HEK293 (cell line): ENCODE measurements around the gene G2E3.

Experiments used
- CTCF ChIA-PET: fragments of 350-600 bp; formaldehyde crosslinking; extraction: SDS; loops from one replicate; lab custom pipeline; 2021; ENCODE audit warnings: antibody characterized with exemption; lab: Yijun Ruan, JAX
- POLR2A ChIA-PET: fragments of 300-600 bp; formaldehyde crosslinking; extraction: SDS; loops from one replicate; lab custom pipeline; 2020; ENCODE audit warnings: antibody characterized with exemption, inconsistent platforms; lab: Yijun Ruan, JAX
- H3K27ac ChIP-seq: fragments of 200-500 bp; sonication (Bioruptor generic); 2 replicates; pipeline ENCODE4 v1.5.1; 2014; ENCODE audit warnings: low read depth, low read length, control low read depth, inconsistent platforms; ENCODE audit errors: extremely low read depth
- H3K36me3 ChIP-seq, 2 experiments: fragments of 200-500 bp in 1 of 2; sonication (Bioruptor generic) in 1 of 2; 1 replicate in 1 of 2; 2 replicates in 1 of 2; pipeline ENCODE4 v1.5.1; 2014 to 2017; ENCODE audit warnings: inconsistent platforms in 2 of 2, low read length in 2 of 2; ENCODE audit not compliant: control insufficient read depth in 2 of 2, insufficient read depth in 1 of 2
- H3K4me1 ChIP-seq: fragments of 200-500 bp; sonication (Bioruptor generic); 2 replicates; pipeline ENCODE4 v1.5.1; 2014; ENCODE audit warnings: mild to moderate bottlenecking, low read length, inconsistent platforms; ENCODE audit not compliant: control insufficient read depth, insufficient read depth
- H3K4me3 ChIP-seq: 2 replicates; pipeline ENCODE4 v1.5.1; 2011; ENCODE audit warnings: low read depth, mild to moderate bottlenecking, control low read depth, low read length, moderate library complexity
- H3K9me3 ChIP-seq: fragments of 200-500 bp; sonication (Bioruptor generic); 2 replicates; pipeline ENCODE4 v1.5.1; 2014; ENCODE audit warnings: low read depth, low read length, inconsistent platforms; ENCODE audit not compliant: control insufficient read depth, insufficient read depth
- EGR2 ChIP-seq: fragments of 450-650 bp; formaldehyde crosslinking; IDR thresholded peaks from 2 replicates; pipeline ENCODE4 v1.5.1; 2016; ENCODE audit warnings: low read depth, missing biosample characterization, missing genetic modification characterization
- HOXA7 ChIP-seq: sonication (generic); formaldehyde crosslinking; IDR thresholded peaks from 2 replicates; pipeline ENCODE4 v1.8.1; 2022; ENCODE audit warnings: missing genetic modification reagents, borderline replicate concordance
- KLF8 ChIP-seq: fragments of 450-650 bp; formaldehyde crosslinking; IDR thresholded peaks from 2 replicates; pipeline ENCODE4 v1.5.1; 2016; ENCODE audit warnings: missing biosample characterization, missing genetic modification characterization
- PRDM6 ChIP-seq: fragments of 450-650 bp; formaldehyde crosslinking; IDR thresholded peaks from 2 replicates; pipeline ENCODE4 v1.5.1; 2017; ENCODE audit warnings: missing biosample characterization, missing genetic modification characterization
- TSHZ1 ChIP-seq: fragments of 450-650 bp; formaldehyde crosslinking; IDR thresholded peaks from 2 replicates; pipeline ENCODE4 v1.5.1; 2016; ENCODE audit warnings: missing biosample characterization, missing genetic modification characterization, borderline replicate concordance
- ZFHX2 ChIP-seq: fragments of 450-650 bp; formaldehyde crosslinking; conservative IDR thresholded peaks from 2 replicates; pipeline ENCODE4 v1.5.1; 2016; ENCODE audit warnings: missing biosample characterization, missing genetic modification characterization
- ZNF155 ChIP-seq: fragments of 450-650 bp; formaldehyde crosslinking; IDR thresholded peaks from 2 replicates; pipeline ENCODE4 v1.5.1; 2016; ENCODE audit warnings: missing biosample characterization, missing genetic modification characterization
- ZNF211 ChIP-seq: fragments of 450-650 bp; formaldehyde crosslinking; IDR thresholded peaks from 2 replicates; pipeline ENCODE4 v1.5.1; 2016; ENCODE audit warnings: low read depth, missing biosample characterization, missing genetic modification characterization
- ZNF266 ChIP-seq: fragments of 450-650 bp; formaldehyde crosslinking; IDR thresholded peaks from 2 replicates; pipeline ENCODE4 v1.5.1; 2016; ENCODE audit warnings: missing biosample characterization, missing genetic modification characterization, low read depth
- ZNF324 ChIP-seq: fragments of 450-650 bp; formaldehyde crosslinking; IDR thresholded peaks from 2 replicates; pipeline ENCODE4 v1.5.1; 2016; ENCODE audit warnings: missing biosample characterization, missing genetic modification characterization
- ZNF639 ChIP-seq: fragments of 450-650 bp; formaldehyde crosslinking; IDR thresholded peaks from 2 replicates; pipeline ENCODE4 v1.5.1; 2016; ENCODE audit warnings: missing biosample characterization, missing genetic modification characterization
- ZNF658 ChIP-seq: fragments of 450-650 bp; formaldehyde crosslinking; IDR thresholded peaks from 2 replicates; pipeline ENCODE4; 2016; ENCODE audit warnings: missing biosample characterization, missing genetic modification characterization
- ZXDB ChIP-seq: fragments of 450-650 bp; formaldehyde crosslinking; IDR thresholded peaks from 2 replicates; pipeline ENCODE4 v1.5.1; 2016; ENCODE audit warnings: missing biosample characterization, missing genetic modification characterization
- TF ChIP-seq, protein P1 (sequence below): fragments of 450-650 bp; formaldehyde crosslinking; IDR thresholded peaks from 2 replicates; pipeline ENCODE4 v1.5.1; 2016; ENCODE audit warnings: missing biosample characterization, missing genetic modification characterization
- TF ChIP-seq, protein P2 (sequence below): fragments of 450-650 bp; formaldehyde crosslinking; IDR thresholded peaks from 2 replicates; pipeline ENCODE4 v1.5.1; 2016; ENCODE audit warnings: missing biosample characterization, missing genetic modification characterization

G2E3 gene

DNA sequence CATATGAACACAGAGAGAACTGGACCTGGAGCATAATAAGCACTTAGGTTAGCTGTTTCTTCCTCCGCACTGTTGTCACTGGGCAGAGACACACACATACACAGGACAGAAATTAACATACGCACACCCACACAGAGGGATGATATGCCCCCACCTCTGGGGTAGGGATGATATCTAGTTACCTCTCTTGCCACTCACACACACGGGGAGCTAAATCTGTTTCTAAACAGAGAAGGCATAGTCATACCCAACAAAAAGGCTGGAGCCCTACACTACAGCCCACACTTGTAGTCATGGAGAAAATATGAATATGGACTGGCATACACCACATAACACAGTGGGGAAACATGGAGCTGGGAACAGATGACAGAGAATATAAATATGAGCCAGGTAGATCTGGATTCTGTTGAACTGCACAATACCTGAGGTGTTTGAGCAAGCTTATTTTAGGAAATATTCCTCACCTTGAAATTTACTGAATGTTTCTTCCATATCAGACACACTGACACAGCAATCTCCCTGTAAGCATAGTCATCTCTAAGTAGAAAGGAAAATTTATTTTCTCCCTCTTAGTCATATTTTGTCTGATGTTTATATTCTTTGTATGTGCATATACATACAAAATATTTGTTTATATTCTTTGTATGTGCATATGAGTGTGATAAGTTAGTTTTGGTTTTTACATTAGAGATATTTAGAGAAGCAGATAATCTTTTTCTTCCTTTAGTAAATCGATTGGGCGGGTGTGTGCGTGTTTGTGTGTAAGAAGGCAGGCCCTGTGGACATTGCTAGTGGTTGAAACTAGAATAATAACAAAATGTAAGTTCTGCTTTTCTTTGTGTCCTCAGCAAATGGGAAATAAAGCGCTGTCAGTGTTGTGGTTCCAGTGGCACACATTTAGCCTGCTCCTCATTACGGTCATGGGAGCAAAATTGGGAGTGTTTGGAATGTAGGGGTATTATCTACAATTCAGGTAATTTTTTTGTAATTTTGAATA lies 42.3 kb downstream of the G2E3 start:
- Histone ChIP-seq H3K36me3 (peaks cover 60 to 76% of the 10 kb centered on the region in 2 experiments), H3K4me3 (no peak overlapping the region)
- TF ChIP-seq EGR2 (tag by site-specific recombination) (peak; percentile 66), ZFHX2 (peak; percentile 45), PRDM6 (tag by site-specific recombination) (no peak)
- TF ChIP-seq, all 188 proteins: peak for 2
- Histone ChIP-seq H3K4me1 (no peaks in the 10 kb centered on the region), H3K27ac (no peak overlapping the region), H3K9me3 (no peaks in the 10 kb centered on the region)
- ChIA-PET POLR2A (no interaction called here), CTCF (interaction anchor here (1.1 to 1.5 kb wide), 2 partner anchors 8 to 10 kb away, joined by 3 to 4 read pairs; no protein-coding TSS in a partner anchor)

GRCh38 chr14:30603402-30603801 lies 44.4 kb downstream of the G2E3 start:
- Histone ChIP-seq H3K4me1 (no peaks in the 10 kb centered on the region), H3K36me3 (peaks cover 59 to 74% of the 10 kb centered on the region in 2 experiments), H3K27ac (no peak overlapping the region), H3K9me3 (no peaks in the 10 kb centered on the region), H3K4me3 (no peak overlapping the region)
- ChIA-PET CTCF (interaction anchor here (0.7 kb wide), 1 partner anchor 25 kb away, joined by 6 read pairs; no protein-coding TSS in a partner anchor), POLR2A (interaction anchor here (0.7 kb wide), 1 partner anchor 581 kb away, joined by 4 read pairs; no protein-coding TSS in a partner anchor)
- no peak for TF ChIP-seq ZNF155 (tag by site-specific recombination)
- no peak for TF ChIP-seq KLF8
- no peak for TF ChIP-seq ZNF639
- no peak for TF ChIP-seq ZNF658
- TF ChIP-seq, protein P1, sequence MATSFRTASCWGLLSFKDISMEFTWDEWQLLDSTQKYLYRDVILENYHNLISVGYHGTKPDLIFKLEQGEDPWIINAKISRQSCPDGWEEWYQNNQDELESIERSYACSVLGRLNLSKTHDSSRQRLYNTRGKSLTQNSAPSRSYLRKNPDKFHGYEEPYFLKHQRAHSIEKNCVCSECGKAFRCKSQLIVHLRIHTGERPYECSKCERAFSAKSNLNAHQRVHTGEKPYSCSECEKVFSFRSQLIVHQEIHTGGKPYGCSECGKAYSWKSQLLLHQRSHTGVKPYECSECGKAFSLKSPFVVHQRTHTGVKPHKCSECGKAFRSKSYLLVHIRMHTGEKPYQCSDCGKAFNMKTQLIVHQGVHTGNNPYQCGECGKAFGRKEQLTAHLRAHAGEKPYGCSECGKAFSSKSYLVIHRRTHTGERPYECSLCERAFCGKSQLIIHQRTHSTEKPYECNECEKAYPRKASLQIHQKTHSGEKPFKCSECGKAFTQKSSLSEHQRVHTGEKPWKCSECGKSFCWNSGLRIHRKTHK (tag by site-specific recombination), result no peak
- TF ChIP-seq, protein P2, sequence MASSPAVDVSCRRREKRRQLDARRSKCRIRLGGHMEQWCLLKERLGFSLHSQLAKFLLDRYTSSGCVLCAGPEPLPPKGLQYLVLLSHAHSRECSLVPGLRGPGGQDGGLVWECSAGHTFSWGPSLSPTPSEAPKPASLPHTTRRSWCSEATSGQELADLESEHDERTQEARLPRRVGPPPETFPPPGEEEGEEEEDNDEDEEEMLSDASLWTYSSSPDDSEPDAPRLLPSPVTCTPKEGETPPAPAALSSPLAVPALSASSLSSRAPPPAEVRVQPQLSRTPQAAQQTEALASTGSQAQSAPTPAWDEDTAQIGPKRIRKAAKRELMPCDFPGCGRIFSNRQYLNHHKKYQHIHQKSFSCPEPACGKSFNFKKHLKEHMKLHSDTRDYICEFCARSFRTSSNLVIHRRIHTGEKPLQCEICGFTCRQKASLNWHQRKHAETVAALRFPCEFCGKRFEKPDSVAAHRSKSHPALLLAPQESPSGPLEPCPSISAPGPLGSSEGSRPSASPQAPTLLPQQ (tag by site-specific recombination), result no peak
- TF ChIP-seq ZNF324 (tag by site-specific recombination), result no peak
- no peak for TF ChIP-seq ZNF211 (tag by site-specific recombination)
- TF ChIP-seq ZXDB (tag by site-specific recombination), result no peak
- TF ChIP-seq ZNF266, result no peak
- TF ChIP-seq HOXA7 (CRISPR knock-in tag), result no peak
- no peak for TF ChIP-seq TSHZ1
